ENCODE data around the gene IRF2BP1.
A peak's percentile ranks its signal among the peaks of the same experiment; 100 is the strongest.

The IRF2BP1 gene

GRCh38 chr19:45863335-45863839 lies 22.6 kb downstream of the IRF2BP1 start:
- TF ChIP-seq GLI4 (tag by site-specific recombination; IDR thresholded peaks at IDR 0.05) (0 out of 2 replicates have a peak, but pooled peaks have one; percentile 40), ZNF366 (tag by site-specific recombination; conservative IDR thresholded peaks at IDR 0.05) (0 out of 2 replicates have a peak, but pooled peaks have one; percentile 8), ZNF629 (tag by site-specific recombination; IDR thresholded peaks at IDR 0.05) (no peak), PRDM1 (tag by site-specific recombination; IDR thresholded peaks at IDR 0.05) (no peak), ZNF148 (tag by site-specific recombination; IDR thresholded peaks at IDR 0.05; ENCODE audit: borderline replicate concordance) (no peak), ZBTB17 (tag by site-specific recombination; IDR thresholded peaks at IDR 0.05) (peak; percentile 97), ZSCAN18 (tag by site-specific recombination; IDR thresholded peaks at IDR 0.05) (no peak), ZNF747 (tag by site-specific recombination; IDR thresholded peaks at IDR 0.05) (no peak), ZNF785 (tag by site-specific recombination; IDR thresholded peaks at IDR 0.05) (peak; percentile 79), BCL11B (tag by site-specific recombination; IDR thresholded peaks at IDR 0.05; ENCODE audit: low read depth) (0 out of 2 replicates have a peak, but pooled peaks have one; percentile 31), ZNF311 (tag by site-specific recombination; IDR thresholded peaks at IDR 0.05; ENCODE audit: borderline replicate concordance) (no peak), ZNF121 (tag by site-specific recombination; IDR thresholded peaks at IDR 0.05) (0 out of 2 replicates have a peak, but pooled peaks have one; percentile 42), ZBTB26 (tag by site-specific recombination; optimal IDR thresholded peaks at IDR 0.05) (no peak), ZBTB7A (tag by site-specific recombination; IDR thresholded peaks at IDR 0.05; ENCODE audit: low read depth) (peak; percentile 13; the same call in 1 of the 2 replicates), ZFP69B (tag by site-specific recombination; IDR thresholded peaks at IDR 0.05) (no peak), MZF1 (tag by site-specific recombination; IDR thresholded peaks at IDR 0.05; ENCODE audit: borderline replicate concordance) (no peak), ZNF777 (tag by site-specific recombination; IDR thresholded peaks at IDR 0.05; ENCODE audit: borderline replicate concordance) (peak; percentile 60), ZNF211 (tag by site-specific recombination; IDR thresholded peaks at IDR 0.05; ENCODE audit: low read depth) (0 out of 2 replicates have a peak, but pooled peaks have one; percentile 4), ZNF521 (tag by site-specific recombination; IDR thresholded peaks at IDR 0.05) (no peak), KLF7 (tag by site-specific recombination; IDR thresholded peaks at IDR 0.05; ENCODE audit: borderline replicate concordance) (no peak), FEZF1 (tag by site-specific recombination; IDR thresholded peaks at IDR 0.05) (no peak), ZNF623 (tag by site-specific recombination; IDR thresholded peaks at IDR 0.05) (no peak), ZNF140 (tag by site-specific recombination; IDR thresholded peaks at IDR 0.05) (no peak), ZNF830 (tag by site-specific recombination; IDR thresholded peaks at IDR 0.05; ENCODE audit: low read depth) (no peak)
- no peak overlapping the region for H3K27ac ChIP-seq (ENCODE audit: extremely low read depth, low read depth, low read length)
- H3K4me3 ChIP-seq (ENCODE audit: low read depth, low read length) = peak overlapping the region; percentile 29
- H3K4me1 ChIP-seq (ENCODE audit: control insufficient read depth, insufficient read depth, low read length) = peaks cover 10% of the 10 kb centered on the region
- CTCF ChIA-PET = interaction anchor here (0.6 to 6.6 kb wide), 11 partner anchors 18 to 369 kb away, joined by 3 to 91 read pairs (median 5); partner anchors contain the start of genes IRF2BP1 and MYPOP
- no peaks in the 10 kb centered on the region for H3K9me3 ChIP-seq (ENCODE audit: control insufficient read depth, insufficient read depth, low read depth, low read length)
- peaks cover 16 to 35% of the 10 kb centered on the region in 2 experiments for H3K36me3 ChIP-seq (ENCODE audit: control insufficient read depth in 2 of 2, insufficient read depth in 1 of 2, low read length in 2 of 2)
- POLR2A ChIA-PET = interaction anchor here (0.6 to 3.7 kb wide), 19 partner anchors 10 to 737 kb away, joined by 3 to 39 read pairs (median 4); partner anchors contain the start of genes CALM3, CCDC61, CCDC8 and IRF2BP1

Measured in HEK293 (cell line).